ENCODE results near the gene PDGFC.

Gene PDGFC

DNA sequence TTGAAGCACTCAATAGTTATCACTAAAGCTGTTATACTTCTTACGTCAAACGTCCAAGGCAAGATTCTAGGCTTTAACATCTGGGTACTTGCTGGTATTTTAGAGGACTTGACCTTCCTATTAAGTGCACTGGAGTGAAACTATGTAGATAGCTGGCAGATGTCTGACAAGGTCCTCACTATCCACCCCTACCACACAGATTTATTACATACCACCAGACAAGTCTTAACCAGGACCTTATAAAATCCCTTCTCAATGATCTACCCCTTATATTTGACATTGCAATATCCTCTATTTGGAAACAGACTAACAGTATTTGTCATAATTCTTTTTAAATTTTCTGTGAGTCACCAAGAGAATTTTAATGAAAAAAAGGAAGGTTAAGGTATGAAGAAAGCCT lies 78.8 kb downstream of the PDGFC start:
- no peak overlapping the region for H3K4me3 ChIP-seq (ENCODE audit: severe bottlenecking)
- H3K9me3 ChIP-seq (ENCODE audit: severe bottlenecking) = peaks cover 4% of the 10 kb centered on the region
- peaks cover 57% of the 10 kb centered on the region for H3K4me1 ChIP-seq (ENCODE audit: insufficient read depth, poor library complexity, severe bottlenecking)
- DNase-seq (ENCODE audit: low spot score) (no peak), ATAC-seq (ENCODE audit: low read depth) (peak; percentile 78)
- TF ChIP-seq, protein P1, sequence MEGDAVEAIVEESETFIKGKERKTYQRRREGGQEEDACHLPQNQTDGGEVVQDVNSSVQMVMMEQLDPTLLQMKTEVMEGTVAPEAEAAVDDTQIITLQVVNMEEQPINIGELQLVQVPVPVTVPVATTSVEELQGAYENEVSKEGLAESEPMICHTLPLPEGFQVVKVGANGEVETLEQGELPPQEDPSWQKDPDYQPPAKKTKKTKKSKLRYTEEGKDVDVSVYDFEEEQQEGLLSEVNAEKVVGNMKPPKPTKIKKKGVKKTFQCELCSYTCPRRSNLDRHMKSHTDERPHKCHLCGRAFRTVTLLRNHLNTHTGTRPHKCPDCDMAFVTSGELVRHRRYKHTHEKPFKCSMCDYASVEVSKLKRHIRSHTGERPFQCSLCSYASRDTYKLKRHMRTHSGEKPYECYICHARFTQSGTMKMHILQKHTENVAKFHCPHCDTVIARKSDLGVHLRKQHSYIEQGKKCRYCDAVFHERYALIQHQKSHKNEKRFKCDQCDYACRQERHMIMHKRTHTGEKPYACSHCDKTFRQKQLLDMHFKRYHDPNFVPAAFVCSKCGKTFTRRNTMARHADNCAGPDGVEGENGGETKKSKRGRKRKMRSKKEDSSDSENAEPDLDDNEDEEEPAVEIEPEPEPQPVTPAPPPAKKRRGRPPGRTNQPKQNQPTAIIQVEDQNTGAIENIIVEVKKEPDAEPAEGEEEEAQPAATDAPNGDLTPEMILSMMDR (IDR thresholded peaks at IDR 0.05; ENCODE audit: poor library complexity, severe bottlenecking) = no peak
- H3K27ac ChIP-seq (ENCODE audit: poor library complexity, severe bottlenecking) = peak overlapping the region; percentile 51
- no peaks in the 10 kb centered on the region for H3K27me3 ChIP-seq (ENCODE audit: insufficient read depth, poor library complexity, severe bottlenecking)
- peaks cover 9% of the 10 kb centered on the region for H3K36me3 ChIP-seq (ENCODE audit: low read depth)

DNA sequence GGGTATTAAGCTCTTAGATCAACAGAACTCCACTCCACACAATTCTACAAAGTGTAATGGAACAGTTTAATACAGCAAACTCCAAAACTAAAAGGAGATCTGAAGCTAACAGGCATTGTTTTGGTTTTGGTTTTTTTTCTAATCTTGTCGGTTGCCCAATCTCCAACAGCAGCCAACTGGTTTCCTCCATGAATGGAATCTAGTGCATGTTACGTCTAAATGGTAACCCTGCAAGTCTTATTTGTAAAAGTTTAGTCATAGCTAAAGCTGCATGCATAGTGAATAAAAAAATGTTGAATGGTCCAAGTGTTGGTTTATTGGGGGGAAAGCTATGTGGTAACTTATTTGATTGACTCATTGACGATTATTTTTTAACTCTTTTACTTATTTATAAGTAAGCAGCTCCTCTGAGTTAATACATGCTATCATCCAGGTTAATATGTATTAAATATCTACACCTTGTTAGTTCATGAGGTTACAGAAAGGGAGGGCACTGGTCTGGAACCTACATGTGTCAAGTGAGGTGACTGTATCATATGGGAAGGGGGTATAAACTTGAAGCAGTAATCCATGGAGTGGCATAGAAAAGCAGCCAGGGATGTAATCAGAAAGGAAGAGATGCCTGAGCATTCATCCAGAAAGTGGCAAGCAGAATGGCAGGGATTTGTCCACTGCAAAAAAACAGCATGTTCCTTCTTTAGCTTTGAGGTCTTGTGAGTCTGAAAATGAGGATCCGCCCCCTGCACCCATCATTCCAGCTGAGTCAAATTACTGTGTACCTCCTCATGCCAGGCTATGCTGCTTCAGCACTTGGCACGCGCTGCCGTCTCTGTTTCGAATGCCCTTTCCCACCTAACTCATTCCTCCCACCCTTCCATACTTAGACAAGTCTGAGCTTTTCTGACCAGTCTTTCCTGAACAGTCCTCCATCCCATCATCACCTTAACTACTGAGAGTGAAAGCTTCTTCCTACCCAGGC lies 81.7 kb downstream of the PDGFC start:
- TF ChIP-seq, protein P1 (IDR thresholded peaks at IDR 0.05; ENCODE audit: poor library complexity, severe bottlenecking) = no peak
- peaks cover 4% of the 10 kb centered on the region for H3K9me3 ChIP-seq (ENCODE audit: severe bottlenecking)
- peaks cover 49% of the 10 kb centered on the region for H3K4me1 ChIP-seq (ENCODE audit: insufficient read depth, poor library complexity, severe bottlenecking)
- peaks cover 9% of the 10 kb centered on the region for H3K36me3 ChIP-seq (ENCODE audit: low read depth)
- H3K27me3 ChIP-seq (ENCODE audit: insufficient read depth, poor library complexity, severe bottlenecking) = no peaks in the 10 kb centered on the region
- H3K4me3 ChIP-seq (ENCODE audit: severe bottlenecking) = no peak overlapping the region
- ATAC-seq (ENCODE audit: low read depth) (no peak), DNase-seq (ENCODE audit: low spot score) (no peak)
- H3K27ac ChIP-seq (ENCODE audit: poor library complexity, severe bottlenecking) = peak overlapping the region; percentile 70

DNA sequence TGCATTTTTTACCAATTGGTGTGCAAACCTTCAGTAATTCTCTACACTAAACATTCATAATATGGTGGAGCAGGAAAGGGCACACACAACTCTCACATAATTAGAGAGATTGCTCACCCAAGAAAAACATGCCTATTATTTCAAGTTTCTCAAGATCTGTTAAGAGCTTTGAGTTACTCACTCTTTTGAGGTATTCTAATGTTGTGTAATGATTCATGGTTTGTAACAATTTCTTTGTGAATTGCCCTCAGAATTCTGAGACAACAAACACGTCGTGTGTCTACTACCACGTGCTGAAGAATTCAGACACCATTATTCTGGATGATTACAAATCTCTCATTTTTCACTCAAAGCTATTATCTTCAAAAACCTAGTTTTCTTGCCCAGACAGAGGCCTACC lies 82.8 kb downstream of the PDGFC start:
- Histone ChIP-seq H3K4me3 (ENCODE audit: severe bottlenecking) (no peak overlapping the region), H3K36me3 (ENCODE audit: low read depth) (peaks cover 8% of the 10 kb centered on the region), H3K4me1 (ENCODE audit: insufficient read depth, poor library complexity, severe bottlenecking) (peaks cover 48% of the 10 kb centered on the region), H3K27ac (ENCODE audit: poor library complexity, severe bottlenecking) (peak overlapping the region; percentile 70), H3K9me3 (ENCODE audit: severe bottlenecking) (peaks cover 3% of the 10 kb centered on the region), H3K27me3 (ENCODE audit: insufficient read depth, poor library complexity, severe bottlenecking) (no peaks in the 10 kb centered on the region)
- TF ChIP-seq, protein P1 (IDR thresholded peaks at IDR 0.05; ENCODE audit: poor library complexity, severe bottlenecking) = no peak
- DNase-seq (ENCODE audit: low spot score) = no peak
- peak; percentile 66 for ATAC-seq (ENCODE audit: low read depth)

DNA sequence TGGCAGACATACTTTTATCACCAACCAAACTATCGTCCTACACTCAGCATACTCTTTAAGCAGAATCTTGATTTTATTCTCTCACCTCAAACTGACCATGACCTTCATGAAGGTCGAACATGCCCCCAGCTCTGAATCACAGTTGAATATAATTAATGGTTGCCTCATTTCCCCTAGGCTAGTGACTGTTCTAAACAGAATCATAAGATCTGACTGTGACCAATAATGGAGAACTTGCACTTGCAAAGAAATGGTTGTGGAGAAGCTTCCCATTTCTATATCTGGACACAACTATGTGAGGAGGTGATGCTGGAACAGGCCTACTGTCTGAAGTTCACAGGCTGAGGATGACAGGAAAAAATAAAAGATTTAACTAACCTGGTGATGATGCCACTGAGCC lies 85.1 kb downstream of the PDGFC start:
- peaks cover 3% of the 10 kb centered on the region for H3K9me3 ChIP-seq (ENCODE audit: severe bottlenecking)
- no peak overlapping the region for H3K4me3 ChIP-seq (ENCODE audit: severe bottlenecking)
- no peaks in the 10 kb centered on the region for H3K27me3 ChIP-seq (ENCODE audit: insufficient read depth, poor library complexity, severe bottlenecking)
- no peak for DNase-seq (ENCODE audit: low spot score)
- TF ChIP-seq, protein P1 (IDR thresholded peaks at IDR 0.05; ENCODE audit: poor library complexity, severe bottlenecking) = no peak
- peaks cover 35% of the 10 kb centered on the region for H3K4me1 ChIP-seq (ENCODE audit: insufficient read depth, poor library complexity, severe bottlenecking)
- ATAC-seq (ENCODE audit: low read depth) = no peak
- H3K27ac ChIP-seq (ENCODE audit: poor library complexity, severe bottlenecking) = no peak overlapping the region
- H3K36me3 ChIP-seq (ENCODE audit: low read depth) = peaks cover 8% of the 10 kb centered on the region

- Histone ChIP-seq H3K4me1 (ENCODE audit: insufficient read depth, poor library complexity, severe bottlenecking) (peaks cover 30% of the 10 kb centered on the region), H3K4me3 (ENCODE audit: severe bottlenecking) (no peak overlapping the region), H3K36me3 (ENCODE audit: low read depth) (peaks cover 8% of the 10 kb centered on the region), H3K9me3 (ENCODE audit: severe bottlenecking) (peaks cover 3% of the 10 kb centered on the region), H3K27ac (ENCODE audit: poor library complexity, severe bottlenecking) (peak overlapping the region; percentile 46), H3K27me3 (ENCODE audit: insufficient read depth, poor library complexity, severe bottlenecking) (no peaks in the 10 kb centered on the region)
- TF ChIP-seq, protein P1 (IDR thresholded peaks at IDR 0.05; ENCODE audit: poor library complexity, severe bottlenecking) = no peak
- DNase-seq (ENCODE audit: low spot score) = no peak
- ATAC-seq (ENCODE audit: low read depth) = no peak
Observed at GRCh38 chr4:156885374-156885773, 86.2 kb downstream of the PDGFC start.
